IPS-20b (cell line): Measurements from ENCODE around the gene LIX1L.
"Not testable (repeated sequence)": the region's sequence is repeated elsewhere in the genome, so short reads cannot be mapped to it uniquely, and the experiment has no call there.

Experiments used
- H3K27ac ChIP-seq: one replicate; pipeline ENCODE4 v1.5.1; 2013; ENCODE audit warnings: low read length
- H3K27me3 ChIP-seq: 2 replicates; pipeline ENCODE4 v1.6.1; 2013; ENCODE audit warnings: mild to moderate bottlenecking, low read length, inconsistent platforms; ENCODE audit not compliant: insufficient read depth
- H3K36me3 ChIP-seq: 2 replicates; pipeline ENCODE4 v1.6.1; 2013; ENCODE audit warnings: low read depth, mild to moderate bottlenecking, inconsistent platforms, low read length, moderate library complexity; ENCODE audit not compliant: insufficient read depth
- H3K4me1 ChIP-seq: 2 replicates; pipeline ENCODE4 v1.6.1; 2013; ENCODE audit warnings: mild to moderate bottlenecking, control low read depth, inconsistent platforms, low read length, moderate library complexity; ENCODE audit not compliant: insufficient read depth
- H3K4me3 ChIP-seq: 2 replicates; pipeline ENCODE4 v1.5.1; 2013; ENCODE audit warnings: mild to moderate bottlenecking, low read length, inconsistent platforms
- H3K9ac ChIP-seq: 2 replicates; pipeline ENCODE4 v1.6.1; 2013; ENCODE audit warnings: low read depth, mild to moderate bottlenecking, inconsistent platforms, low read length, moderate library complexity
- H3K9me3 ChIP-seq: 2 replicates; pipeline ENCODE4 v1.6.1; 2013; ENCODE audit warnings: mild to moderate bottlenecking, low read depth, low read length, inconsistent platforms; ENCODE audit not compliant: insufficient read depth

Gene LIX1L

GRCh38 chr1:145920297-145920696 is 37.5 kb downstream of the LIX1L start:
- not testable (repeated sequence) for H3K9me3 ChIP-seq, H3K27me3 ChIP-seq, H3K9ac ChIP-seq, H3K4me1 ChIP-seq, H3K27ac ChIP-seq, H3K4me3 ChIP-seq
- peaks cover 37% of the 10 kb centered on the region for H3K36me3 ChIP-seq

GRCh38 chr1:145918992-145919939 is 38.6 kb downstream of the LIX1L start:
- H3K27ac ChIP-seq: no peak overlapping the region
- H3K27me3 ChIP-seq: no peaks in the 10 kb centered on the region; the same call in 1 of the 2 replicates
- peak overlapping the region; percentile 78 for H3K4me3 ChIP-seq
- no peaks in the 10 kb centered on the region for H3K9me3 ChIP-seq
- peak overlapping the region; percentile 70; the same call in 1 of the 2 replicates for H3K9ac ChIP-seq
- peaks cover 36% of the 10 kb centered on the region for H3K36me3 ChIP-seq
- no peaks in the 10 kb centered on the region for H3K4me1 ChIP-seq

- peak within 1 kb of the TSS; percentile 70; the same call in 1 of the 2 replicates for H3K9ac ChIP-seq
- peak within 1 kb of the TSS; percentile 78 for H3K4me3 ChIP-seq
- H3K4me1 ChIP-seq: no peaks in the 10 kb centered on the region
- no peak within 1 kb of the TSS for H3K27ac ChIP-seq
- no peaks in the 10 kb centered on the region for H3K9me3 ChIP-seq
- H3K36me3 ChIP-seq: peaks cover 27% of the 10 kb centered on the region
- H3K27me3 ChIP-seq: no peaks in the 10 kb centered on the region; the same call in 1 of the 2 replicates
Measured at GRCh38 chr1:145918144-145918991, 39.4 kb downstream of the LIX1L start, which contains the start of gene PEX11B. PEX11B (minus strand) TSS chr1:145918717; CDS start chr1:145918688, 29 bp downstream.

GRCh38 chr1:145917595-145917994 is 40.2 kb downstream of the LIX1L start:
- Histone ChIP-seq H3K27me3 (no peaks in the 10 kb centered on the region; the same call in 1 of the 2 replicates), H3K27ac (no peak overlapping the region), H3K4me1 (no peaks in the 10 kb centered on the region), H3K36me3 (peaks cover 21% of the 10 kb centered on the region), H3K4me3 (peak overlapping the region; percentile 78), H3K9me3 (no peaks in the 10 kb centered on the region), H3K9ac (no peak overlapping the region)

GRCh38 chr1:145916745-145917144 is 41.1 kb downstream of the LIX1L start:
- H3K4me3 ChIP-seq: no peak overlapping the region
- no peaks in the 10 kb centered on the region for H3K4me1 ChIP-seq
- peaks cover 19% of the 10 kb centered on the region for H3K36me3 ChIP-seq
- no peaks in the 10 kb centered on the region for H3K9me3 ChIP-seq
- H3K27ac ChIP-seq: no peak overlapping the region
- no peaks in the 10 kb centered on the region; the same call in 1 of the 2 replicates for H3K27me3 ChIP-seq
- no peak overlapping the region for H3K9ac ChIP-seq

GRCh38 chr1:145912128-145912641 is 45.6 kb downstream of the LIX1L start:
- no peak overlapping the region for H3K9ac ChIP-seq
- H3K4me1 ChIP-seq: peaks cover 3% of the 10 kb centered on the region
- peaks cover 22% of the 10 kb centered on the region for H3K36me3 ChIP-seq

GRCh38 chr1:145908653-145909052 is 49.2 kb downstream of the LIX1L start:
- H3K27ac ChIP-seq: no peak overlapping the region
- H3K9me3 ChIP-seq: no peaks in the 10 kb centered on the region
- H3K36me3 ChIP-seq: peaks cover 12% of the 10 kb centered on the region; the same call in 1 of the 2 replicates
- H3K4me1 ChIP-seq: peaks cover 3% of the 10 kb centered on the region
- H3K27me3 ChIP-seq: no peaks in the 10 kb centered on the region
- H3K4me3 ChIP-seq: no peak overlapping the region
- no peak overlapping the region for H3K9ac ChIP-seq

More at GRCh38 chr1:145912128-145912641, 45.6 kb downstream of the LIX1L start:
- Histone ChIP-seq H3K27me3 (no peaks in the 10 kb centered on the region), H3K27ac (no peak overlapping the region), H3K4me3 (no peak overlapping the region), H3K9me3 (no peaks in the 10 kb centered on the region)

- Histone ChIP-seq H3K36me3 (peaks cover 12% of the 10 kb centered on the region; the same call in 1 of the 2 replicates), H3K9me3 (no peaks in the 10 kb centered on the region), H3K9ac (no peak overlapping the region), H3K27ac (no peak overlapping the region), H3K4me1 (peaks cover 3% of the 10 kb centered on the region), H3K4me3 (no peak overlapping the region), H3K27me3 (no peaks in the 10 kb centered on the region)
Measured at GRCh38 chr1:145906954-145907753, 50.7 kb downstream of the LIX1L start.

- no peaks in the 10 kb centered on the region for H3K36me3 ChIP-seq
- no peak overlapping the region for H3K9ac ChIP-seq
- H3K4me3 ChIP-seq: no peak overlapping the region
- no peaks in the 10 kb centered on the region for H3K9me3 ChIP-seq
- H3K4me1 ChIP-seq: no peaks in the 10 kb centered on the region
- H3K27me3 ChIP-seq: no peaks in the 10 kb centered on the region
- H3K27ac ChIP-seq: no peak overlapping the region
Measured at GRCh38 chr1:145901312-145902021, 56.4 kb downstream of the LIX1L start.

GRCh38 chr1:145898756-145899155 is 59.1 kb downstream of the LIX1L start:
- Histone ChIP-seq H3K27me3 (0 out of 2 replicates have a peak, but pooled peaks cover 4% of the 10 kb centered on the region), H3K9ac (no peak overlapping the region)

More at GRCh38 chr1:145898756-145899155, 59.1 kb downstream of the LIX1L start:
- no peaks in the 10 kb centered on the region for H3K36me3 ChIP-seq
- no peak overlapping the region for H3K4me3 ChIP-seq
- no peak overlapping the region for H3K27ac ChIP-seq
- H3K9me3 ChIP-seq: no peaks in the 10 kb centered on the region
- H3K4me1 ChIP-seq: no peaks in the 10 kb centered on the region
